Lower leg skin (tissue), 3 donors: ENCODE measurements around the gene IMMP2L.

Experiments used
- CTCF ChIP-seq, 3 donors: fragments of 450-650 bp; IDR thresholded peaks; one replicate each; pipeline ENCODE4 v1.5.1; 2016; ENCODE audit warnings: antibody characterized with exemption in 3 of 3, mild to moderate bottlenecking in 3 of 3, moderate library complexity in 2 of 3
- POLR2A ChIP-seq, 2 donors: fragments of 450-650 bp; IDR thresholded peaks; one replicate each; pipeline ENCODE4 v1.6.1; 2016 to 2017; ENCODE audit warnings: antibody characterized with exemption in 2 of 2, mild to moderate bottlenecking in 1 of 2, moderate library complexity in 1 of 2

- TF ChIP-seq POLR2A (IDR thresholded peaks at IDR 0.05) (no peak), CTCF (IDR thresholded peaks at IDR 0.05) (no peak)
Observed at GRCh38 chr7:111011520-111011919, 550.8 kb downstream of the IMMP2L start.
